Measurements from ENCODE around the gene SDK1.

Gene SDK1

DNA sequence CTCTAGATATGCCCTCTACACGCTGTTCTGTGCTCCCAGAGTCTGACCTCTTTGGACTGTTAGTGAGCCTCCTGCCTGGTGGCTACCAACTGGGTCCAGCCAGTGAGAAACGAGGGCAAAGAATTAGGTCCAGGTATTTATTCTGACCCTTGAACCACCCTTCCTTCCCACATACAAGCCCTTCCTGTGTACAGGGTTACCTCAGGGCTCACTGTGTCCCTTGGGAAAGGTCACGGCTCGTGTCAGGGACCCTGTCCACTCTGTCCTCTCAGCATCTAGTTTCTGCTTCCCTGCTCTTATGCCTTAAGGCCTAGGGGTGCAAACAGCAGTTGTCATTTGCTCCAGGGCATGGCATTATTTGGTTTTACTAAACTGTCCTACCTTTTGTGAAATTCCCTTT is 180.4 kb downstream of the SDK1 start:
- no peak overlapping the region for H3K4me3 ChIP-seq (ENCODE audit: low read depth, low read length)
- DNase-seq (ENCODE audit: low read depth) = no peak
- TF ChIP-seq POLR2A (IDR thresholded peaks at IDR 0.05; ENCODE audit: extremely low read depth, insufficient read length) (no peak), MYC (IDR thresholded peaks at IDR 0.05; ENCODE audit: low read depth, low read length) (no peak)
- TF ChIP-seq, protein P1, sequence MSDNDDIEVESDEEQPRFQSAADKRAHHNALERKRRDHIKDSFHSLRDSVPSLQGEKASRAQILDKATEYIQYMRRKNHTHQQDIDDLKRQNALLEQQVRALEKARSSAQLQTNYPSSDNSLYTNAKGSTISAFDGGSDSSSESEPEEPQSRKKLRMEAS (IDR thresholded peaks at IDR 0.05; ENCODE audit: low read depth, low read length) = no peak
- TF ChIP-seq, protein P2, sequence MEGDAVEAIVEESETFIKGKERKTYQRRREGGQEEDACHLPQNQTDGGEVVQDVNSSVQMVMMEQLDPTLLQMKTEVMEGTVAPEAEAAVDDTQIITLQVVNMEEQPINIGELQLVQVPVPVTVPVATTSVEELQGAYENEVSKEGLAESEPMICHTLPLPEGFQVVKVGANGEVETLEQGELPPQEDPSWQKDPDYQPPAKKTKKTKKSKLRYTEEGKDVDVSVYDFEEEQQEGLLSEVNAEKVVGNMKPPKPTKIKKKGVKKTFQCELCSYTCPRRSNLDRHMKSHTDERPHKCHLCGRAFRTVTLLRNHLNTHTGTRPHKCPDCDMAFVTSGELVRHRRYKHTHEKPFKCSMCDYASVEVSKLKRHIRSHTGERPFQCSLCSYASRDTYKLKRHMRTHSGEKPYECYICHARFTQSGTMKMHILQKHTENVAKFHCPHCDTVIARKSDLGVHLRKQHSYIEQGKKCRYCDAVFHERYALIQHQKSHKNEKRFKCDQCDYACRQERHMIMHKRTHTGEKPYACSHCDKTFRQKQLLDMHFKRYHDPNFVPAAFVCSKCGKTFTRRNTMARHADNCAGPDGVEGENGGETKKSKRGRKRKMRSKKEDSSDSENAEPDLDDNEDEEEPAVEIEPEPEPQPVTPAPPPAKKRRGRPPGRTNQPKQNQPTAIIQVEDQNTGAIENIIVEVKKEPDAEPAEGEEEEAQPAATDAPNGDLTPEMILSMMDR (IDR thresholded peaks at IDR 0.05; ENCODE audit: low read depth, low read length) = no peak

DNA sequence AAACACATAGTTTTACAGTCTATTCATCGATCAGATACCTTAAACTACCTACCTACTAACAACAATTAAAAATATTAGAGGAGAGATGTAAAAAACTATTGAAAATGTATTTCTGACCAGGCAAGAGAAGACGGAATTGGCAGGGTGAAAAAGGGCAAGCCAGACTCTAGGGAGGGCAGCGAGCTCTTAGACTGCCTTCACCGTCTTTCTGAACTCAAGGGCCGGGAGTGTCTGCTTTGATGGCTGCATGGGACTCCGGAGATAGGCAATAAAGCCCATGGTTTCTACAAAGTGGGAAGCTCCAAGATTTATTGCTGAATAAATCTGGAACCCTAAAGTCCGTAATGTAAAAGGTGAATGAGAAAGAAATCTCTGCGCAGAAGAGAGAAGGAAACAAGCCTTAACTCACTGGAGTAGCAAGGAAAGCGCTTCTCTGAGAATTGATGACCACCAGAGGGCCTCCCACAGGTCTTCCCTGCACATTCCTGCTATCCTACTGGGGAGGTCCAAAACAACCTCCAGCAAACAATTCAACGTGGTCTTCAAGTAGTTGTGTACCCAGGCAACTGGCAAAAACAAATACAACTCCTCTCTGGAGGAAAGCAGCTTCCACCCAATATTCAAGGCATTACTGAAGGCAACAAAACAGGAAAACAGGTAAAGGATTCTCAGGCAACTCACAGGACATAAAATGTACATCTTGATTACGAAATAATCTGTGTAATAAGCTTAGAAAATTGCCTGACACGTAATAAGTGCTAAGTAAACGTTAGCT is 181.3 kb downstream of the SDK1 start:
- DNase-seq (ENCODE audit: low read depth) = peak; percentile 36
- no peak overlapping the region for H3K4me3 ChIP-seq (ENCODE audit: low read depth, low read length)

DNA sequence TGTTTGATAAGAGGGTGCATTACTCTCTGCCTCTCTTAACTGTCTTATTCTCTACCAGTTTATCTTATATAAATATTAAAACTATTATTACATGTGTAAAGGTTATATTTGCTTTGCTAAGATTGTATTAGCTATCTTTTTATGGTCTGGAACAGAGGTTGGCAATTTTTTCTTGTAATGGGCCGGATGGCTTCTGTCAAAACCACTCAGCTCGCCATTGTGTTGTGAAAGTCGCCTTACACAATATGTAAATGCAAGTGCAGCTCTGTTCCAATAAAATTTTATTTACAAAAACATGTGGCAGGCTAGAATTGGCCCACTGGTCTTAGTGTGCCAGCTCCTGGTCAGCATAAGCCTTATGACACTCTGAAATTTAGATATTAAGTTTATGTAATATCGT is 185.8 kb downstream of the SDK1 start:
- TF ChIP-seq, protein P1 (IDR thresholded peaks at IDR 0.05; ENCODE audit: low read depth, low read length) = no peak
- TF ChIP-seq, protein P2 (IDR thresholded peaks at IDR 0.05; ENCODE audit: low read depth, low read length) = no peak
- no peak overlapping the region for H3K4me3 ChIP-seq (ENCODE audit: low read depth, low read length)
- DNase-seq (ENCODE audit: low read depth) = peak; percentile 13

More for the DNA sequence above, 181.3 kb downstream of the SDK1 start:
- no peak for TF ChIP-seq POLR2A (IDR thresholded peaks at IDR 0.05; ENCODE audit: extremely low read depth, insufficient read length)
- TF ChIP-seq, protein P1 (IDR thresholded peaks at IDR 0.05; ENCODE audit: low read depth, low read length) = no peak
- TF ChIP-seq, protein P2 (IDR thresholded peaks at IDR 0.05; ENCODE audit: low read depth, low read length) = peak; percentile 68

DNA sequence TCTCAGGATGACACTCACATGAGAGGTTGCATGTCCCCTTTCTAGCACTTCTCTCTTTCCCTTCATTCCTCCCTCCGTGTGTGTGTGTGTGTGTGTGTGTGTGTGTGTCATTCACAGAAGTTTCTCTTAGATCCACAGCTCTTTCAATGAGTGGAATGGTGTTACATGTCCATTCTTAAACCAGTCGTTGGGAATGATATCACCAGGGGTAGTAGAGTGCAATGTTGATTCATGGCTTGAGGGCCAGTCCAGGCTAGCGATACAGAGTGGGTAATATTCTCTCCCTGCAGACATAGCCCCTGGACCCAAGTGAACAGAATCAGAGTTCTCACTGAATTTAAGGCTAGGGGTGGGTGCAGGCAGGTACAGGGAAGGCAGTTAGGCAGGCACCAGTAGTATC is 187.8 kb downstream of the SDK1 start:
- no peak for TF ChIP-seq POLR2A (IDR thresholded peaks at IDR 0.05; ENCODE audit: extremely low read depth, insufficient read length)
- no peak for TF ChIP-seq MYC (IDR thresholded peaks at IDR 0.05; ENCODE audit: low read depth, low read length)
- TF ChIP-seq, protein P1 (IDR thresholded peaks at IDR 0.05; ENCODE audit: low read depth, low read length) = no peak
- TF ChIP-seq, protein P2 (IDR thresholded peaks at IDR 0.05; ENCODE audit: low read depth, low read length) = no peak
- DNase-seq (ENCODE audit: low read depth) = no peak
- H3K4me3 ChIP-seq (ENCODE audit: low read depth, low read length) = no peak overlapping the region

DNA sequence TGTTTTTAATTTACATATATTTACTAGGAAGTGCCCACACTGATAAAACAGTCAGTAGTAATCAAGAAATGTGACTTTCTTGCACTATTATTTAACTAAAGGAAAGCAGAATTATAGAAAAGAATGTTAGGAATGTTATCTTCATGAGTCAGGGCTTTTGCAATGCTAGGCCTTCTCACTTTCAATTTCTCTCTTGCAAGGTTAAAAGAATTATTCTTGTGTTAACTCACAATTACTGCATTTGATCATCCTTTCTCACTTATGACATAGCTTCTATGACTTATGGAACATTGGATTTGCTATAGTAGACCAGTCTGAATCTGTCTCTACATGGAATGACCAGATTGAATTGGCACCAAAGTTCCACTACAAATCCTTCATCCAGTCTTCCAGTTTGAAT is 192.4 kb downstream of the SDK1 start:
- no peak for DNase-seq (ENCODE audit: low read depth)
- TF ChIP-seq, protein P1 (IDR thresholded peaks at IDR 0.05; ENCODE audit: low read depth, low read length) = no peak
- no peak for TF ChIP-seq POLR2A (IDR thresholded peaks at IDR 0.05; ENCODE audit: extremely low read depth, insufficient read length)
- TF ChIP-seq, protein P2 (IDR thresholded peaks at IDR 0.05; ENCODE audit: low read depth, low read length) = no peak
- TF ChIP-seq MYC (IDR thresholded peaks at IDR 0.05; ENCODE audit: low read depth, low read length) = no peak

More for the DNA sequence above, 192.4 kb downstream of the SDK1 start:
- no peak overlapping the region for H3K4me3 ChIP-seq (ENCODE audit: low read depth, low read length)

Data from NB4 (cell line).